ENCODE measurements around the gene SPEF2. TPM values are rescaled to one million over a fixed set of nuclear protein-coding genes. Genes with fewer than 3 reads are reported as not detected.

Gene SPEF2
- total RNA-seq, 1 experiment from 2014 or later = 4.2 TPM

DNA sequence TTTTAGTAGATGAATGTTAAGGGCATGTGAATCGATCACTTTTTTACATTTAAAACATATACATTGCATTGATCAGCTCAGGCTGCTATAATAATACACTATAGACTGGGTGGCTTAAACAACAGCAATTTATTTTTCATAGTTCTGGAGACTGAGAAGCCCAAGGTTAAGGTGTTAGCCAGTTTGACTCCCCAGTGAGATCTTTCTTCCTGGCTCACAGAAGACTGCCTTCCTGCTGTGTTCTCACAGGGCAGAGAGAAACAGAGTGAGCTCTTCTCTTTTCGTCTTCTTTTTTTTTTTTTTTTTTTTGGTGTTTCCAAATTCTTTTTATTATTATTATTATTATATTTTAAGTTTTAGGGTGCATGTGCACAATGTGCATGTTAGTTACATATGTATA, 56.4 kb downstream of the SPEF2 start:
- Histone ChIP-seq H3K27me3 (no peaks in the 10 kb centered on the region), H3K9me3 (no peaks in the 10 kb centered on the region), H3K4me3 (no peak overlapping the region), H3K36me3 (no peaks in the 10 kb centered on the region)
- no peak for DNase-seq

- no peak for DNase-seq
- H3K9me3 ChIP-seq = no peaks in the 10 kb centered on the region
- H3K4me3 ChIP-seq = no peak overlapping the region
Observed at GRCh38 chr5:35675392-35675791, 57.7 kb downstream of the SPEF2 start.

DNA sequence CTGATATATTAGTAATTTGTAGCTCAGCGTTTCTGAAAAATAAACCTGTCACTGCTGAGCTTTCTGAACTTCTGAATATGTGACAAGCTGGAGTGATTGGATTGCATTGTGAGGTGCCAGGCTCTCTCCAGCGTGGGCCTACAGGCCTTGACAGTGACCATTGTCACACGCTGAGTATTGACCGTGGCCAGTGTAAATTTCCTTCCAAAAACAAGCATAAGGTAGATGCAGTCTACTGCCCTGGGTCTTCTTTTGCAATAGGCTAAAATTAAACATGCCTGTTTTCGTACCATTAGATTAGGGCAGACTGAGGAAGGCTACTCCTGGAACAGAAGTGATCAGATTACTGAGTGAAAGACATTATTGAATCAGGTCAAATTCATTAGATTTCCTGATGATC, 60.2 kb downstream of the SPEF2 start:
- Histone ChIP-seq H3K27me3 (no peaks in the 10 kb centered on the region), H3K4me3 (no peak overlapping the region)

More at GRCh38 chr5:35675392-35675791, 57.7 kb downstream of the SPEF2 start:
- Histone ChIP-seq H3K36me3 (no peaks in the 10 kb centered on the region), H3K27me3 (no peaks in the 10 kb centered on the region)

DNA sequence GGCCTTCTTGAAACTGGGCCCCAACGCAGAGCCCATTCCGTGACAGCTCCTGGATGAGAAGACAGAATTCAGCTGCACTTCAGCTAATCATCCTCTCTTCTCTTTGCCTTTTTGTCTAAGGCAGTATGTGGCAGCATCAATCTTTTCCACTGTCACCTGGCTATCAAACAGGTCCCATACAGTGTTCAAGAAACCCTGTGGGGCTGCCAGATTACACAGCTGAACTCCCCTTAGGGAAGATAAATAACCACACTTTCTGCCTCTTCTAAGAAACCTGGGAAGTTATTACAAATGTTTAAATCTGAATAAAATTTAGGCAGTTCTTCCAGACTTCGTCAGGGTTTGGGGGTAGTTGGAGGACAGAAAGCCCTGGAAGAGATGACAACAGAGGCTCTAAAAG, 61.0 kb downstream of the SPEF2 start:
- Histone ChIP-seq H3K36me3 (no peaks in the 10 kb centered on the region), H3K9me3 (no peaks in the 10 kb centered on the region), H3K27me3 (no peaks in the 10 kb centered on the region), H3K4me3 (no peak overlapping the region)
- no peak for DNase-seq

More for the DNA sequence above, 60.2 kb downstream of the SPEF2 start:
- DNase-seq = no peak
- Histone ChIP-seq H3K9me3 (no peaks in the 10 kb centered on the region), H3K36me3 (no peaks in the 10 kb centered on the region)

DNA sequence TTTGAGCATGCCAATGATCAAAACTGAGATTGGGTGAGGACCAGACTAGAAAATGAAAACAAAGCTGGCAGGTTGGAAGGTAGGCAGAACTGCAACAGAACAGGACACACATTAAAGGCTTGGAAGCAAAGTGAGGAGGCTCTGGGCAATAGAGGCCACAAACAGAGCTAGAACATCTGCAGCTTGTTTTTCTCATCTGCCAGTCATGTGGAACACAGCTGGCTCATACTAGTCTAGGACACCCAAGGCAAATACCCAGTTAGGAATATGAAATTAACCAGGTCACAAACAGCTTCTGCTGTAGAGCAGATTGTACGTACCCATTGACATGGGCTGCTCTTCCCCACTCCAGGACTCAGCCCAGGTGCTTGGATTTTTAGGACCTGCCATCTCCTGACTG, 61.7 kb downstream of the SPEF2 start:
- Histone ChIP-seq H3K27me3 (no peaks in the 10 kb centered on the region), H3K9me3 (no peaks in the 10 kb centered on the region), H3K4me3 (no peak overlapping the region), H3K36me3 (no peaks in the 10 kb centered on the region)
- DNase-seq = no peak

DNA sequence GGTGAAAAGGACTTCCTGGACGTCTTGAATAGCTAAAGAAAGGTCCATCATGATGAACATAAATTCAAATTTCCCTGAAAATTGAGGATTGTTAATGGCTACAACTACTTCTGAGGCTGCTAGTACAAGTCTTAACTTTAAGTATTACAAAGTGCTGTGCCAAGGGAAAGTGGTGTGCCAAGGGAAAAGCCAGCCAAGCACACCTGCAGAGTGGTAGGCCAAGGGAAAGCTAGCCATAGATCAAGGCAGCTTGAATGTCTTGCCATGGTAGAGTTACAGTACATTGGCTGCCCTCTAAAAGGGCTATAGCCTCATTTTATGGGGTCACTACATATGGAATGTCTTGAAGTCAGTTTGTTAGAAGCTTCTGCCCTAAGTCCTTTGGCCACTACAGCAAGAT, 64.2 kb downstream of the SPEF2 start:
- no peak for DNase-seq
- Histone ChIP-seq H3K27me3 (no peaks in the 10 kb centered on the region), H3K4me3 (no peak overlapping the region), H3K9me3 (no peaks in the 10 kb centered on the region), H3K36me3 (no peaks in the 10 kb centered on the region)

DNA sequence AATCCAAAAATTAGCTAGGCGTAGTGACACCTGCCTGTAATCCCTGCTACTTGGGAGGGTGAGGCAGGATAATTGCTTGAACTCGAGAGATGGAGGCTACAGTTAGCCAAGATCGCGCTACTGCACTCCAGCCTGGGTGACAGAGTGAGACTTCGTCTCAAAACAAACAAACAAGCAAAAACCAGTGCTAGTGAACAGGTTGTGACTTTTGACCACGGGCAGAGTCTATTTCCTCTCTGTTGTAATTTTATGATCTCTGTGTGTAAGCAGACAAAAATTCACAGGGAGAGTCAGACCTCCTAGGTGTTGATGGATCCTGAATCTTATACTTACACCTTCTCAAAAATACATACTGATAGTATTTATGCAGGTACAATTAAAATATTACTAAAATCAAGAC, 65.8 kb downstream of the SPEF2 start:
- Histone ChIP-seq H3K27me3 (no peaks in the 10 kb centered on the region), H3K36me3 (no peaks in the 10 kb centered on the region), H3K4me3 (no peak overlapping the region), H3K9me3 (no peaks in the 10 kb centered on the region)
- DNase-seq = no peak

DNA sequence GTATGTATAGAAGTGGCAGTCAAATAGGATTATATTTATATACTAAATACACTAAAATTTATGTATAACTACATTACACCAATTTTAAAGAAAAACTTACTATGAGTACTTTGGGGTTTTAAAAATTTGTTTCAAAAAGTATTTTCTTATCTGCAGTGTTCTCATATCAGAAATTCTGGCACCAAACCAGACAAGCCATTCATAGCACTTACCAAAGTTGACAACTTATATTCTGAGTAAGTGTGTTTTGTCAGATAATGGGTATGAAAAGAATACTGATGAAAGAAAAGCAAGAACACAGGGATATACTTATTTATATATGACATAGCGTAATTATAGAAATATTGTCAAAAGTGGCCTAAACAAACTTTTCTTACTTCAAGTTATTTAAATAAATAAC, 67.5 kb downstream of the SPEF2 start:
- Histone ChIP-seq H3K36me3 (no peaks in the 10 kb centered on the region), H3K9me3 (no peaks in the 10 kb centered on the region), H3K4me3 (no peak overlapping the region), H3K27me3 (no peaks in the 10 kb centered on the region)
- no peak for DNase-seq

GRCh38 chr5:35687961-35688360, 70.3 kb downstream of the SPEF2 start:
- Histone ChIP-seq H3K4me3 (no peak overlapping the region), H3K27me3 (no peaks in the 10 kb centered on the region), H3K9me3 (no peaks in the 10 kb centered on the region), H3K36me3 (no peaks in the 10 kb centered on the region)
- no peak for DNase-seq

DNA sequence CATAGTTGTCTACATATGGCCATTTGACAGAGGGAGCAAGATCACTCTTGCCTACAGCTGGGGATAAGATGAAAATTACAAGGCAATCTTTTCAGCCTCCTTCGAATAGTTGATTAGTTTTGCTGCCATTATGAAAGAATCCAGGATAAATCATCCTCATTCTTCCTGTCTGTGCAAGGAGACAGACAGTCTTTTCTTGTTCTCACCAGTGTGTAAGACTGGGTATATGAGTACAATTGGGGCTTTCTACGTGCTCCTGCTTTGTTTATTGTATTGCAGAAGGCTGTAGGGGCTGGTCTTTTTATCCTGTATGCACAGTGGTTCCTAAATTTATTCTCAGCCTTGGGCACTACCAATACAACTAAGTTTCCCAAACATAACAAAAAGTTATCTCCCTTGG, 76.8 kb downstream of the SPEF2 start:
- no peaks in the 10 kb centered on the region for H3K27me3 ChIP-seq
- no peak for DNase-seq
- no peaks in the 10 kb centered on the region for H3K36me3 ChIP-seq
- no peak overlapping the region for H3K4me3 ChIP-seq
- no peaks in the 10 kb centered on the region for H3K9me3 ChIP-seq

DNA sequence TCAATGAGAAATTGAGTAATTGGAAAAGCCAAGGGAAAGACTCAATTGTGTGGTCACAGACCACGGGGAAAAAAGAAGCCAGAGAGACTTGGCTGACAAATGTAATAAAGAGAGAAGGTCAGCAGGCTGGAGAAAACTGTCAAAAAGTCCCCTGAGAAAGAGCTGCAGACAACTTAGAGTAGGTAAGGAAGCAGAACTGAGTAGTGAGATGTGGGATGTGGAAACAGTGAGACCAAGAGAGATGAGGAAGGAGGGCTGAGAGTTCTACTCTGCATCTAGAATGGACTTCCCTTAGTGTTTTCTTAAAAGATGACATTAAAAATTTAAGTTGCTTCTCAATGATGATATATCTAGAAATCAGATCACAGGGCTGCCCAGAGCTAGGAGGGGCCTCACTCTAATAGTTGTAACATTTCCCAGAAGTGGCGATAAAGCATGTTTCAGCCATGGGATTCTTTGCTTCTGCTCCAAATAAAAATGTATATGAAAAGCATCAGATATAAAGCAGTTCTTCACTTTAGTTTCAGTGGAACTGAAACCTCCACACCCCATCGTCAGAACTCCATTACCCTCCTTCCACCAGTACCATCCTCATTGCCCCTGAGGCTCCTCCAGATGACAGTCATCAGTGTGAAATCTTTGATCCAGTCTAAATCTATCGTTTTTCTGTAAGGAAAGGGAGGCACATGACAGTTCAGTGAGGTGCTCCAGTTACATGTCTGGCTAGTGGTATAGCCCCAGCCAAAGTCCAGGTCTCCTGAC, 80.6 kb downstream of the SPEF2 start:
- Histone ChIP-seq H3K27me3 (no peaks in the 10 kb centered on the region), H3K36me3 (no peaks in the 10 kb centered on the region), H3K4me3 (no peak overlapping the region), H3K9me3 (no peaks in the 10 kb centered on the region)
- no peak for DNase-seq

DNA sequence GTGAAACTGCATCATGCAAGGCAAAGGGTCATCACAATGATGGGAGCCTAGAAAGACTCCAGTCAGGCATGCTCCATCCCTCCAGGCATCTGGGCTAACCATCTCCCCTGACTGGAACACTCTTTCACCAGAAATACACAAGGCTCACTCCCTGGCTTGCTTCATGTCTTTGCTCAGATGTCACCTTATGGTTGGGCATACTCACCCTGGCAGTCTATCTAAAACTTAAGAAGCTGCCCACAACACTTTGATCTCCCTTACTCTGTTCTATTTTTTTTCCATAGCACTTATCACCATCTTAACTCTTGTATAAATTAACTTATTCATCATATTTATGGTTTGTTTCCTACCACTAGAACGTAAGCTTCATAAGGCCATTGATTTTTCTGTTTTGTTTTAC, 90.0 kb downstream of the SPEF2 start:
- no peaks in the 10 kb centered on the region for H3K27me3 ChIP-seq
- H3K9me3 ChIP-seq = no peaks in the 10 kb centered on the region
- DNase-seq = no peak
- no peaks in the 10 kb centered on the region for H3K36me3 ChIP-seq
- H3K4me3 ChIP-seq = no peak overlapping the region

DNA sequence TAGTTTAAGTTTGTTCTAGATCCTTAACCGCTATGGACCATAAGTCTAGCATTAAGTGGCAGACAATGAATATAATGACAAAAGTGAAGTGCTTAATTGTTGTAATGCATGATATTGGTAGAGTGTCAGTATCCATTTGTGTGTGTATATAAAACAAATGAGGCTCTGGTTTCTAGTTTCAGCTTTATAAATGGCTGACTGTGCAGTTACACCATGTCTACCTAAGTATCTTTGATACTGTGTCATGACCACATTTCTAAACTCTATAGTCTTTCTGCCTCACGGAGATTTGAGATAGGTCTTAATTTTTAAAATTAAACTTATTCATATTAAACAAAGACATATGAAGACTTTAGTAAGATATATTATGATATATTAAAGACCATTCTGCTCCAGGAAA, 92.0 kb downstream of the SPEF2 start:
- H3K4me3 ChIP-seq = no peak overlapping the region
- no peaks in the 10 kb centered on the region for H3K9me3 ChIP-seq
- DNase-seq = no peak
- no peaks in the 10 kb centered on the region for H3K27me3 ChIP-seq
- H3K36me3 ChIP-seq = no peaks in the 10 kb centered on the region

DNA sequence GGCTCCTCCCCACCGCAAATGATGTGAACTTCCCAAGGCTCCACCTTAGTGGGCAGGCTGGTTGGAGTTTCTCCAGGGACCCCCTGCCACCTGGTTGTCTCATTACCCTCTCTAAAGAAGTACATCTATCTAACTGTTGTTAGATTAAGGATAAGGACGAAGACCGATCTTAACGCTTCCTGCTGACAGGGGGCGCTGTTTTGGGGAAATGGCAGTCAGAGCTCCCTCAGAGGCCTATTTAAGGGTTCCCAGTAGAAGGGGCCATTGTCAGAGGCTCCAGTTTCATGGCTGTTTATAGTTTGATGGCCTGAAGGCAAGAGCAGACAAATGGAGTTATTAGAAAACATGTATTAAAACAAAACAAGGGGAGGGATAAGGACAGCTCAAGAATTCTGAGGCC, 100.1 kb downstream of the SPEF2 start:
- Histone ChIP-seq H3K4me3 (no peak overlapping the region), H3K9me3 (no peaks in the 10 kb centered on the region), H3K36me3 (no peaks in the 10 kb centered on the region), H3K27me3 (no peaks in the 10 kb centered on the region)
- no peak for DNase-seq

- Histone ChIP-seq H3K27me3 (no peaks in the 10 kb centered on the region), H3K36me3 (no peaks in the 10 kb centered on the region), H3K4me3 (no peak overlapping the region), H3K9me3 (no peaks in the 10 kb centered on the region)
- DNase-seq = no peak
Observed at GRCh38 chr5:35735718-35736117, 118.1 kb downstream of the SPEF2 start.

DNA sequence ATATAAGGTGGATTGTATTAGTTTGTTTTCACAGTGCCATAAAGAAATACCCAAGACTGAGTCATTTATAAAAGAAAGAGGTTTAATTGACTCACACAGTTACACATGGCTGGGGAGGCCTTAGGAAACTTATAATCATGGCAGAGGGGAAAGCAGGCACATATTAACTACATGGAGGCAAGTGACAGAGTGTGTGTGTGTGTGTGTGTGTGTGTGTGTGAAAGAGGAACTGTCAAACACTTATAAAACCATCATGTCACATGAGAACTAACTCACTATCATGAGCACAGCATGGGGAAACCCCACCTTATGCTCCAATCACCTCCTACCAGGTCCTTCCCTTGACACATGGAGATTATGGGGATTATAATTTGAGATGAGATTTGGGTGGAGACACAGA, 118.6 kb downstream of the SPEF2 start:
- Histone ChIP-seq H3K36me3 (no peaks in the 10 kb centered on the region), H3K27me3 (no peaks in the 10 kb centered on the region), H3K4me3 (no peak overlapping the region), H3K9me3 (no peaks in the 10 kb centered on the region)
- DNase-seq = no peak

- Histone ChIP-seq H3K9me3 (no peaks in the 10 kb centered on the region), H3K4me3 (no peak overlapping the region)
- DNase-seq = no peak
Observed at GRCh38 chr5:35741126-35741716, 123.6 kb downstream of the SPEF2 start.

DNA sequence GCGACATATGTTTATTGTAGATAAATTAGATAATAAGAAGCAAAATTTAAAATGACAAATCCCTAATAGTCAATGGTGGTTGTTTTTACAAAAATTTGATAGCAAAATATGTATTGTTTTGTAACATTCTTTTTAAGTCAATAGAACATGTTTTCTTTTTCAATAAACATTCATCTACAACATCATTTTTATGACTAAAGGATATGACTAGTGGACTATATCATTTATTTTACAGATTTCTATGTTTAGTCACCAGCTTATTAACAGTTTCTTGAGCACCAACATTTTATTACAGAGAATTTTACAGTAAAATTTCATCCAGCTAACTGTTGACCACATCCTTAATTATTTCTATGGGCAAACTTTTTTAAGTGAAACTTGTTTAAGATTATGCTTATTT, 124.3 kb downstream of the SPEF2 start:
- no peaks in the 10 kb centered on the region for H3K27me3 ChIP-seq
- no peak for DNase-seq
- H3K36me3 ChIP-seq = no peaks in the 10 kb centered on the region
- no peaks in the 10 kb centered on the region for H3K9me3 ChIP-seq
- no peak overlapping the region for H3K4me3 ChIP-seq

More at GRCh38 chr5:35741126-35741716, 123.6 kb downstream of the SPEF2 start:
- H3K27me3 ChIP-seq = no peaks in the 10 kb centered on the region
- H3K36me3 ChIP-seq = no peaks in the 10 kb centered on the region

Data from MG63 (cell line).